Measurements from ENCODE around the gene ZBED2.
"Not testable (repeated sequence)": the region's sequence is repeated elsewhere in the genome, so short reads cannot be mapped to it uniquely, and the experiment has no call there.

The ZBED2 gene

DNA sequence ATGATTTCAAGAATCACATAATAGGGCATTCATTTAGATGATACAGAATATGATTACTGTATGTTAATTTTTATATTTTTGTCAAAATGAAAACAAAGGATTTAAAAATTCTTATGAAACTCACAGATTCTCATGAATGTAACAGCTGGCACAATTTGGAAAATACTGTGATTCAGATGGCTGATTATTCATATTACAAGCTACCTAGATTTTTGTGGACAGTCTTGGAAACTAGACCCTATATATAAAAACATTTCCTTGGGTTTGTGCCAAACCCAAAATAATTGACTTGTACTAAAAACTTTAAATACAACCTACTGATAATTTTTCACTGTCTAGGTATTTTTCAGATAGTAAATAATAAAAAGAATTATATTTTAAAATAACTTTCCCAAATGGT, 26.2 kb downstream of the ZBED2 start:
- no peak for DNase-seq (ENCODE audit: low spot score)
- TF ChIP-seq, protein P1, sequence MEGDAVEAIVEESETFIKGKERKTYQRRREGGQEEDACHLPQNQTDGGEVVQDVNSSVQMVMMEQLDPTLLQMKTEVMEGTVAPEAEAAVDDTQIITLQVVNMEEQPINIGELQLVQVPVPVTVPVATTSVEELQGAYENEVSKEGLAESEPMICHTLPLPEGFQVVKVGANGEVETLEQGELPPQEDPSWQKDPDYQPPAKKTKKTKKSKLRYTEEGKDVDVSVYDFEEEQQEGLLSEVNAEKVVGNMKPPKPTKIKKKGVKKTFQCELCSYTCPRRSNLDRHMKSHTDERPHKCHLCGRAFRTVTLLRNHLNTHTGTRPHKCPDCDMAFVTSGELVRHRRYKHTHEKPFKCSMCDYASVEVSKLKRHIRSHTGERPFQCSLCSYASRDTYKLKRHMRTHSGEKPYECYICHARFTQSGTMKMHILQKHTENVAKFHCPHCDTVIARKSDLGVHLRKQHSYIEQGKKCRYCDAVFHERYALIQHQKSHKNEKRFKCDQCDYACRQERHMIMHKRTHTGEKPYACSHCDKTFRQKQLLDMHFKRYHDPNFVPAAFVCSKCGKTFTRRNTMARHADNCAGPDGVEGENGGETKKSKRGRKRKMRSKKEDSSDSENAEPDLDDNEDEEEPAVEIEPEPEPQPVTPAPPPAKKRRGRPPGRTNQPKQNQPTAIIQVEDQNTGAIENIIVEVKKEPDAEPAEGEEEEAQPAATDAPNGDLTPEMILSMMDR (IDR thresholded peaks at IDR 0.05): no peak
- Histone ChIP-seq H3K4me3 (no peak overlapping the region), H3K27ac (no peak overlapping the region)

DNA sequence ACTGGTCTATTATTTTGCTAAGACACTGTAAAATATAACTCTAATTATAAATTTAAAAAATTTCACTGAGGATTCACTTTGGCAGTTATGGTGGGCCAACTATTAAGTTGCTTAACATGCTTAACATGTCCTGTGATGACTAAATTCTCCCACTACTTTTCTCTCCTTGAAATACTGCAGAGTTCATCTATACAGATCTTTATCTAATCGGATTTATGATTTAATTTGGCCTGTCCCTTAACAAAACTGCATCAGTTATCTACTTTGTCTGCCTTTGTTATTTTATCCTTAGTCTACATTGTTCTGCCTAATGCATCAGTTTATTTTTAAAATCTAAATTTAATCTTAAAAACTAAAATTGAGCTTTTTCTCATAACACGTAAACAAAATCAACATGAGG, 26.8 kb downstream of the ZBED2 start:
- Histone ChIP-seq H3K27ac (no peak overlapping the region), H3K4me3 (no peak overlapping the region)
- no peak for DNase-seq (ENCODE audit: low spot score)
- TF ChIP-seq, protein P1 (IDR thresholded peaks at IDR 0.05): no peak

DNA sequence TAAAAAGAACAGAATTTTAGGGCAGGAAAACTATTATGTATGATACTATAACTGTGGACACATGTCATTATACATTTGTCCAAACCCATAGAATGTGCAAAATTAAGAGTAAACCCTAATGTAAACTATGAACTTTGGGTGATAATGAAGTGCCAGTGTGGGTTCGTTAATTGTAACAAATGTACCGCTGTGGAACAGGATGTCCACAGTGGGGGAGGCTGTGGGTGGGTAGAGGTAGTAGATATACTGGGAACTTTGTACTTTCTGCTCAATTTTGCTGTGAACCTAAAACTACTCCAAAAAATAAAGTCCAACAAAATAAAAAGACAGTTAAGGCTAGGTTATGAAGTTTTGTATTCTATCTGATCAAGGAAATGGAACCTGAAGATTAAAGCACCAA, 28.3 kb downstream of the ZBED2 start:
- TF ChIP-seq, protein P1 (IDR thresholded peaks at IDR 0.05): no peak
- Histone ChIP-seq H3K4me3 (no peak overlapping the region), H3K27ac (no peak overlapping the region)
- no peak for DNase-seq (ENCODE audit: low spot score)

DNA sequence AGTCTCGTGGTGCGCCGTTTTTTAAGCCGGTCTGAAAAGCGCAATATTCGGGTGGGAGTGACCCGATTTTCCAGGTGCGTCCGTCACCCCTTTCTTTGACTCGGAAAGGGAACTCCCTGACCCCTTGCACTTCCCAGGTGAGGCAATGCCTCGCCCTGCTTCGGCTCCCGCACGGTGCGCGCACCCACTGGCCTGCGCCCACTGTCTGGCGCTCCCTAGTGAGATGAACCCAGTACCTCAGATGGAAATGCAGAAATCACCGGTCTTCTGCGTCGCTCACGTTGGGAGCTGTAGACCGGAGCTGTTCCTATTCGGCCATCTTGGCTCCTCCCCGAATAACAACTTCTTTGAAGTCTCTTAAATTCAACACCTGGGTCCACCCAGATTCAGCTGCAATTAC, 33.2 kb downstream of the ZBED2 start:
- not testable (repeated sequence) for H3K27ac ChIP-seq; DNase-seq (ENCODE audit: low spot score); H3K4me3 ChIP-seq

DNA sequence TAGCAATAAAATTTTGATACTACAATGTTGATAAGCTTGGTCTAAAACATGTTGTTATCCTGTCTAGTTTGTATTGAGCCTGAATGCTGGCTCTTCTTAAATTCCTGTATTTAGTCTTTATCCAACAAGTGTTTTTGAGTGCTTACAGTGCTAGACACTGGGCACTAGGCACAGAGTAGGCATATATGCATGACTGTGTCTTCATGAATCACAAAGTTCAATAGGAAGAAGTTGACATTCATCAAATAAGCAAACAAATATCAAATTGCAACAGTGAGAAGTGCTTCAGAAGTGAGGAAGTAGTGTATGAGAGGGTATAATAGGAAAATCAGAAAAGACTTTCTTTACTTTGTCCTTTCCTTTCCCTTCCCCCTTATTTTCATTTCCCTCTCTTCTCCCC, 46.4 kb downstream of the ZBED2 start:
- no peak for DNase-seq (ENCODE audit: low spot score)
- TF ChIP-seq, protein P1 (IDR thresholded peaks at IDR 0.05): no peak
- Histone ChIP-seq H3K4me3 (no peak overlapping the region), H3K27ac (no peak overlapping the region)

DNA sequence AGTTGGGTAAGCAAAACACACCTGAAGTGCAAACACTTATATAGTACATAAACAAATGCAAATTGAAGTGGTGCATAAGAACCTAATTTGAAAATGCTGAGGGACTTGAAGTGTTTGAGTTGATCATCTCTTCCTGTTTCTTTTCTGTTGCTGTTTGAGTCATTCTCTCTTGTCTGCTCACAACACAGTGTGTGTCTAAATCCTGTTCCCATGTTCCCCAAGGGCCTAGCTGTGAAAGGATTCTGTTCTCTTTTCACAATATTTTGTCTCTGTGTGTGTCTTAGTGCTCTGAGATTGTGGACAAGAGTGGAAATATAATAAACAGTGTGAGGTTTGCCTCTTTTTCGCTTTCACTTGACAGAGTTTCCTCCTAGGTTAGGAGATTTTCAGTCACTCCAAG, 47.1 kb downstream of the ZBED2 start:
- Histone ChIP-seq H3K27ac (no peak overlapping the region), H3K4me3 (no peak overlapping the region)
- TF ChIP-seq, protein P1 (IDR thresholded peaks at IDR 0.05): no peak
- no peak for DNase-seq (ENCODE audit: low spot score)

DNA sequence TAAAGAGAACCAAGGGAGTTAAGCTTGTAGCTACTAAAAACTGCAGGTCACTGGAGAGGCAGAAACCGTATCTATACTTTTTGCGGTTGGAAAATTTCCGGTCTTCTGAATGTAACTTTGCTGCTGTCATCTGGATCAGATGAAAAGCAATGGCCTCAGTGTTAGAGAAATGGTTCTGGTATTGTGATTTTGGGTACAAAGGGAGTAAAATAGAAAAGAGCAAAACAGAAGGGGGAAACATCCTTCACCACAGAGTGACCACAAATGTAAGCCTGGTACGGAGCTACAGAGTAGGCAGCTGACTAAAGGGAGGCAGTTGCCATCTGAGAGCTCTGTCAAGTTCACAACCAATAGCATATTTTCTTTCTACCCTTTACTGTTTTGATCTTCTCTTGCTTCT, 47.5 kb downstream of the ZBED2 start:
- no peak for DNase-seq (ENCODE audit: low spot score)
- no peak overlapping the region for H3K27ac ChIP-seq
- TF ChIP-seq, protein P1 (IDR thresholded peaks at IDR 0.05): no peak
- H3K4me3 ChIP-seq: no peak overlapping the region

DNA sequence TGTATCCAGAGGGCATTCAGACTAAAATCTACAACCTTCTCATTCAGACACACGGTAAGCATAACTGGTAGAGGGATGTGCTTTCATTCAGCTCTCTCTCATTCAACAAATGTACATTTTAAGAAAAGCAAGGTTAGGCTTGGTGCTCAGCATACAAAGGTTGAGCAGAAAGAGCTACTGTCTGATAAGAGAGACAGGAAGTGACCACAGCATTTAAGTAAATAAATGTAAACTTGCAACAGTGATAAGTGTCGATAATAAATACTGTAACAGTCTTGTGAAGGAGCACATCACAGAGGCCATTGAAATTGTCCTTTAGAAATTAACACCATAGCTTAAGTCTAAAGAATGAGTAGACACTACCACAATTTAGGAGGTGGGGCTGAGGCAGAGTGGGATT, 49.8 kb downstream of the ZBED2 start:
- TF ChIP-seq, protein P1 (IDR thresholded peaks at IDR 0.05): no peak

More for the DNA sequence above, 49.8 kb downstream of the ZBED2 start:
- no peak for DNase-seq (ENCODE audit: low spot score)
- H3K27ac ChIP-seq: no peak overlapping the region
- H3K4me3 ChIP-seq: no peak overlapping the region

All from coronary artery (tissue), 2 donors.